Choroid plexus epithelial cell (primary cell): ENCODE data around the gene AFTPH.
A peak's percentile ranks its signal among the peaks of the same experiment; 100 is the strongest.

Source experiments
- DNase-seq: peaks from one replicate; pipeline ENCODE4 v3.0.0-alpha.2; 2010; ENCODE audit warnings: low read depth
- H3K4me3 ChIP-seq: 2 replicates; pipeline ENCODE4 v1.5.1; 2011; ENCODE audit warnings: low read depth, mild to moderate bottlenecking, control low read depth, low read length, moderate library complexity
- TF ChIP-seq, protein P1 (sequence below): conservative IDR thresholded peaks from 2 replicates; pipeline ENCODE4 v1.5.1; 2011; ENCODE audit warnings: low read depth, mild to moderate bottlenecking, control low read depth, inconsistent platforms, low read length, moderate library complexity

The AFTPH gene

DNA sequence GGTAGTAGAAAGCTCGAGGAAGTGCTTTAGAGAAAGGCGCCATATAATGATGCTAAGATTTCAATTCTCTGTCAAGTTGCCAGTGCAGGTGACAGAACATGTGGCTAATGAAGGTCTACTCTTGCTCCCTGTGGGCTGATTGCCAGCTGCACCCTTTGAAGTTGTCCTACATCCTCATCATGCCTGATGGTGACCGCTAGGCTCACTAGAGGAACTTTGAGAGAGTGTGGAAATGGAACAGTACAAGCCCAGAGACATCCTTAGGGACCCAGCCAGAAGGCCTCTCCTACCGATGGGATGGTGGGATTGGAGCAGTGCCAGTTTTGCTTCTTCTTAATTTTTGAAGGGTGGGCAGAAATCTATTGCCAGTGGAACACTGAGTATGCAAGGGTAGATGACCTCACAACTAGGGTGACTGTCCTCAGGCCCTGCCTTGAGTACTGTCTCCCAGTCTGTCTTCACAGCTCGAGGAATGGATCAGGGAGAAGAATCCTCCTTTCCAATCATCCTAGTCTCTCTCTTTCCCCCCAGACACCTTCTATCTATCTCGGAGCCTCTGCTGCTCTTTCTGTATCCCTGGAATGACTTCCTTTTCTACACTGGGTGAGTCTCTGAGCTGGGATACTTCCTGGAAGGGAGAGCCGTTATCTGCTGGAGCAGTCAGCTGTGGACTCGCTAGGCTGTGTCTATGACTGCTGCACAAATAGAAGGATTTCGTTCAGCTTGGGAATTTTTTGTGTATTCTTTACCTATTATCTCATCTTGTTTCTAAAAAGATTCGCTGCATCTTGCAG lies 36.7 kb upstream of the AFTPH start:
- TF ChIP-seq, protein P1, sequence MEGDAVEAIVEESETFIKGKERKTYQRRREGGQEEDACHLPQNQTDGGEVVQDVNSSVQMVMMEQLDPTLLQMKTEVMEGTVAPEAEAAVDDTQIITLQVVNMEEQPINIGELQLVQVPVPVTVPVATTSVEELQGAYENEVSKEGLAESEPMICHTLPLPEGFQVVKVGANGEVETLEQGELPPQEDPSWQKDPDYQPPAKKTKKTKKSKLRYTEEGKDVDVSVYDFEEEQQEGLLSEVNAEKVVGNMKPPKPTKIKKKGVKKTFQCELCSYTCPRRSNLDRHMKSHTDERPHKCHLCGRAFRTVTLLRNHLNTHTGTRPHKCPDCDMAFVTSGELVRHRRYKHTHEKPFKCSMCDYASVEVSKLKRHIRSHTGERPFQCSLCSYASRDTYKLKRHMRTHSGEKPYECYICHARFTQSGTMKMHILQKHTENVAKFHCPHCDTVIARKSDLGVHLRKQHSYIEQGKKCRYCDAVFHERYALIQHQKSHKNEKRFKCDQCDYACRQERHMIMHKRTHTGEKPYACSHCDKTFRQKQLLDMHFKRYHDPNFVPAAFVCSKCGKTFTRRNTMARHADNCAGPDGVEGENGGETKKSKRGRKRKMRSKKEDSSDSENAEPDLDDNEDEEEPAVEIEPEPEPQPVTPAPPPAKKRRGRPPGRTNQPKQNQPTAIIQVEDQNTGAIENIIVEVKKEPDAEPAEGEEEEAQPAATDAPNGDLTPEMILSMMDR, result no peak
- no peak overlapping the region for H3K4me3 ChIP-seq
- DNase-seq, result no peak

DNA sequence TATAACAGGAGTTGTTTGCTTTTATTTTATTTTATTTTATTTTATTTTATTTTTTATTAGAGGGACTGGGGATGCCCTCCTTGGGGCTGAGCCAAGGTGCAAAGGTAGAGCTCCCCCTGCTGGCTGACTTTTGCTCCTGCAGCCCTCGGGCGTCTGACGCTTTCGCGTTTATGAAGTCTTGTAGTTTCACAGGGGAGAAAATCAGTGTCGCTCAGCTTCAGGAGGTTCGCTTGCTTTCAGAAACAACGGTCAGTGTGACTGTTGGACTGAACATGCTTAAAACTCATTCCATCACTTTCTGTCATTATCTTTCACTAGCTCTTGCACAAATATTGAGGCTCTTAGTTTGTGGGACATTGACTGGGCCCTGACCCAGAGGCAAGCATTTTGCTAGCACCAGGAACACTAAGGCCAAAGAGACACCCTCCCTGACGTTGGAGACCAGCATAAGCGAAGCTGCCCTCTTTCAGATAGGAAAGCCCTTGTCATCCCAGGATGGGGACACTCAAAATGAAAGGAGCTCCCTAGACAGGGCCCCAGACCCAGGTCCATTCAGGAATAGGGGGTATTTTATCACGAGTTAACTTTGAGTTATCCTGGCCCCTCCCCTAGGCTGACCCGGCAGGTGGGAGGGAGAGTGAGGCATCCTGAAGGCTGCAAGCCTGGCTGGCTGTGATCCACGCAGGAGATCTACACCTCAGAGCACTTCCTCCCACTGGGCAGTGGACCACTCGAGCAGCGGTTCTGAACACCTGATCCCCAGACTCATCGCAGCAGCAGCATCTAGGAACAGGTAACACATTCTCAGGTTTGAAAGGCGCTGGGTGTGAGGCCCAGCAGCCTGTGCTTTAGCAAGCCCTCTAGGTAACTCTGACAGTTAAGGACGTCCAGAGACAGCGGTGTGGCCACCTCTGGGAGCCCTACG lies 35.8 kb upstream of the AFTPH start:
- H3K4me3 ChIP-seq, result no peak overlapping the region
- TF ChIP-seq, protein P1, result peak; percentile 96
- peak; percentile 74 for DNase-seq

DNA sequence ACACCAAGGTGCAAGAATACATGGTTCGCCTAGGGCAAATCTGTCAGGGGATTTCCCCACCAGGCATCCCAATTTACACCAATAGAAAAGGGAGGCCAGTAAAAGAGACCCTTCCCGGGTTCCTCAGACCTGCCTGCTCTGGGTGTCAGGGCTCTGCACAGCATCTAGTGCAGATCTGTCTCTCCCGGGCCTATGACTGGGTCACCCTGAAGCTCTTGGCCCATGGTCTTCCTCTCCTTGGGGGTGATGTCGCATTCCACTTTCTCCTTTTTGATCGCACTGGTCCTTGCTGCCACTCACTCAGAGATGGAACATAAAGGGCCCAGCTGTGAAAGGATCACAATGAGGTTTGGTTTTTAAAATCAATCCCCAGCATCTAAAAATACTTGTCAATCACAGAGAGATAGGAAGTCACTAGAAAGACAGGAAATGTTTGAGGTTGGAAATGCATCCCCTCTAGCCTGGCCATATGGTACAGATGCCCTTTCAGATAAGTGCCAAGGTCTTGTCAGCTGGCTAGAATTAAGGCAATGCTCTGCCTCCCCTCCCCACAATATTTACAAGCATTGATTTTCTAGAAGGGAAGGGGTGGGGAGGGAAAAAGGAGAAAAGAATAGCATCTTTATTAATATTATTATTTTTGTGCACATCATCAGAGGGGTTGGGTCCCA lies 34.9 kb upstream of the AFTPH start:
- TF ChIP-seq, protein P1, result no peak
- DNase-seq, result no peak
- no peak overlapping the region for H3K4me3 ChIP-seq

DNA sequence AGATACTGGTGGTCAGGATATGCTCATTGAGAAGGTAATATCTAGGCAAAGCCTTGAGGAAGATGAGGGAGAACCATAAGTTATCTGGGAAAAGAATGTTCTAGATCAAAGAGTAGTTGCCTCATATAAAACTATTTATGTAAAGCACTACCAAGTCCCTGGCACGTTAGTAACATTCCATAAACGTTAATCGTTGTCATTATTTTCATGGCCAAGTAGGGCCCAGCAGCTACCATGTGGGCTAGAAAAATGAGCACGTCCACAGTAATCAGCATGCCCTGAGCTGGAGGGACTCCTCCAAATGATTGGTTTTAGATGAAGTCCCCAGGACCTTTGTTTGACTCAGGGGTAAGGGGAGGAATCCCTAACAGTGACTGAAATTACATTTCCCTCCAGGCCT lies 32.7 kb upstream of the AFTPH start:
- no peak overlapping the region for H3K4me3 ChIP-seq
- DNase-seq, result no peak
- TF ChIP-seq, protein P1, result no peak

DNA sequence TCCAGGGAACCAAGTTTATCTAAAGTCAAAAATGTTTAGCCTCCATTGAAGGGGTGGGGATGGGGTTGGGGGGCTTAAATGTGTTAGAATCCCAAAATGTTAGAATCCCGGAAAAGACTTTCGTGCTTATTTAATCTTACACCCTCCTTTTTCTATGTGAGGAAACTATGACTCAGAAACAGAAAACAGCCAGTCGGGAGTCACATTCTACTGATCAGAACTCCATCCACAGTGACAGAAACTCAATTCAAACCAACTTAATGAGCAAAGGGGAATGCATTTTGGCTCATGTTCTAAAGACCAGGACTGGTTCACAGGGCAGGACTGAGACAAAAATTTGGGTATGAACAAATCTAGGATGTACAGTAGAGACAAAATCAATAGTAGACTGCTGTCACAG lies 31.9 kb upstream of the AFTPH start:
- TF ChIP-seq, protein P1, result no peak
- DNase-seq, result no peak
- H3K4me3 ChIP-seq, result no peak overlapping the region

DNA sequence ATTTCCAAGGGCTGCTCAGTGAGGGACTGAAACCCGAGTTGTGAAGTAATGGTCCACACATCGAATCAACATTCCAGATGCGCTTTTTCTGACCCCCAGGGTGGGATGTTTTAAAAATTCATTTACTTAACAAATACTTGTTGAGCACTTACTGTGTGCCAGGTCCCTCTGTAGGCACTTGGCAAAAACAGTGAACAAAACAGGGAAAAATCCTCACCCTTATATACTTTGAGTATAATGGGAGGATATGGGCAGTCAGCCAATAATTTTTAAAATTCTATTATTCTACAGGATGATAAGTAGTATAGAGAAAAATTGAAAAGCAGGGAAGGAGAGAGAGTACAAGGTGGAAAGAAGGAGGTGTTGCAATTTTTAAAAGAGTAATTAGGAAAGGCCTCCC lies 31.3 kb upstream of the AFTPH start:
- TF ChIP-seq, protein P1, result no peak
- no peak overlapping the region for H3K4me3 ChIP-seq
- DNase-seq, result no peak
